ENCODE data around the gene PIP4K2A. TPM values are rescaled to one million over a fixed set of nuclear protein-coding genes. Genes with fewer than 3 reads are reported as not detected.
A peak's percentile ranks its signal among the peaks of the same experiment; 100 is the strongest.

The PIP4K2A gene
- total and polyA plus RNA-seq, 2 of the 8 experiments (the other 6 are each of a cell fraction or from before 2014, with no cell fraction given) = 19.0 to 60.9 TPM

DNA sequence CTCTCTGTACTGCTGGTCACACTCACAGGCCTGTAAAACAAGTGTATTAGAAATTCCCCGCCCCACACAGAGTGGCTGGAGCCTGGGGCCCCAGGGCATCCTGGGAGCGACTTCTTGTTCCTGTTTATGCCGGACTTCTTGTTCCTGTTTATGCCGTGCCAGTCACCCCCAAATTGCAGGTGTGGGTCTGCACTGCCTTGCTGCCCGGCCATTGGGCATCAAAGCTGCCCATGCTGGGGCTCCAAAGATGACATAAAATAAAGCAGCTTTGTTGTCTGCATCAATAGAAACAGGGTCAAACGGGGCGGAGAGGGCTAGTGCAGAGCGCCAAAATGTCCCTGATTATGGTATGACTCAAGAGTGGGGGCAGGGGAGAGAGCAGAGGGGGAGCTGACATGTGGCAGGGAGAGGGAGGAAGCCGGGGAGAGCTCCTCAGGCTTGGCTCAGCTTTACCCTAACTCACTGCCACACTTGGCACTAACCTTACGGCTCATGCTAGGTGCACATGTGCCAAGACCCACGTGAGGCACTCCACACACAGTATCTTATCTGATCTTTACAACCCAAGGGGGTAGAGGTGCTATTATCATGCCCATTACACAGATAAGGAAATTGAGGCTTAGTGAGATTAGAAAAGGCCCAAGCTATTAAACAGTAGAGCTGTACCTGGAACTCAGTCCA, 98.4 kb downstream of the PIP4K2A start:
- Histone ChIP-seq H3K4me1 (replicated peaks in 1 of 4; ENCODE audit: control insufficient read depth in 3 of 4, insufficient read depth in 4 of 4, low read length in 3 of 4) (peaks cover 4 to 25% (median 17%) of the 10 kb centered on the region in 4 experiments), H3K9me3 (ENCODE audit: insufficient read depth in 2 of 2, low read depth in 1 of 2, low read length in 1 of 2) (no peaks in the 10 kb centered on the region), H3K79me2 (ENCODE audit: control insufficient read depth in 1 of 2, insufficient read depth in 2 of 2, low read length in 2 of 2) (peaks cover 0 to 86% of the 10 kb centered on the region in 2 experiments; a peak in 3 of 4 replicates), H3K23me2 (ENCODE audit: low read depth, low read length) (no peaks in the 10 kb centered on the region), H2BK15ac (ENCODE audit: low read length) (peak overlapping the region; percentile 93; the same call in 1 of the 2 replicates), H3K36me3 (ENCODE audit: control insufficient read depth in 2 of 4, insufficient read depth in 4 of 4, low read length in 3 of 4) (no peaks in the 10 kb centered on the region), H3K79me1 (ENCODE audit: low read depth, low read length) (peaks cover 3% of the 10 kb centered on the region; the same call in 1 of the 2 replicates), H3K27me3 (replicated peaks in 1 of 4; ENCODE audit: control insufficient read depth in 3 of 4, extremely low read depth in 1 of 4, insufficient read depth in 3 of 4, low read length in 3 of 4) (no peaks in the 10 kb centered on the region), H3K9ac (replicated peaks in 1 of 4; ENCODE audit: extremely low read depth in 1 of 4, low read depth in 3 of 4, low read length in 3 of 4) (no peak overlapping the region), H3K14ac (ENCODE audit: insufficient read length) (no peak overlapping the region), H3K18ac (ENCODE audit: extremely low read depth, low read length) (no peak overlapping the region; the same call in 1 of the 2 replicates), H3K56ac (replicated peaks; ENCODE audit: insufficient read length, low read depth, low read length) (no peak overlapping the region), H2BK5ac (ENCODE audit: low read depth, low read length) (peak overlapping the region; percentile 26; the same call in 1 of the 2 replicates), H4K91ac (replicated peaks; ENCODE audit: insufficient read length, low read length) (no peak overlapping the region), H2BK120ac (replicated peaks; ENCODE audit: low read depth, low read length) (no peak overlapping the region), H2BK20ac (ENCODE audit: low read length) (no peak overlapping the region), H2AK5ac (ENCODE audit: low read depth, low read length) (peak overlapping the region; percentile 88; the same call in 1 of the 2 replicates), H4K5ac (ENCODE audit: insufficient read length, low read depth, low read length) (no peak overlapping the region), H3K23ac (ENCODE audit: insufficient read length) (no peak overlapping the region), H3K4me3 (ENCODE audit: extremely low read depth in 1 of 4, insufficient read depth in 2 of 4, low read depth in 3 of 4, low read length in 4 of 4) (no peak overlapping the region), H3K27ac (ENCODE audit: low read depth, low read length) (0 out of 2 replicates have a peak overlapping the region, but pooled peaks have one; percentile 44), H2AFZ (ENCODE audit: low read length) (no peak overlapping the region), H3K4ac (replicated peaks; ENCODE audit: insufficient read length, low read depth, low read length) (no peak overlapping the region), H2BK12ac (ENCODE audit: low read depth, low read length) (no peak overlapping the region), H4K8ac (ENCODE audit: extremely low read depth, insufficient read depth, low read length) (no peak overlapping the region; the same call in 1 of the 2 replicates), H3K4me2 (ENCODE audit: insufficient read depth in 1 of 2, low read depth in 2 of 2, low read length in 2 of 2) (no peak overlapping the region), H4K20me1 (replicated peaks in 1 of 2; ENCODE audit: control insufficient read depth in 1 of 2, insufficient read depth in 2 of 2, low read length in 2 of 2) (peaks cover 0 to 5% of the 10 kb centered on the region in 2 experiments)
- ChIA-PET CTCF (ENCODE audit: partially characterized antibody) (interaction anchor here (1.0 to 1.6 kb wide), 7 partner anchors 8 to 366 kb away, joined by 3 to 4 read pairs (median 3); no protein-coding TSS in a partner anchor), POLR2A (ENCODE audit: partially characterized antibody) (interaction anchor here (0.8 kb wide), 1 partner anchor 11 kb away, joined by 3 read pairs; no protein-coding TSS in a partner anchor)
- no peak for DNase-seq (ENCODE audit: low read depth in 1 of 2, low spot score in 2 of 2)
- WGBS, 2 experiments (ENCODE audit: extremely low coverage in 1 of 2, insufficient coverage in 1 of 2, insufficient read length in 1 of 2, insufficient replicate concordance in 2 of 2, low coverage in 1 of 2, low lambda C conversion rate in 2 of 2, missing lambda C conversion rate in 1 of 2) = 71% methylated on average over 11 of the region's 11 CpGs; no CpG with 5 or more reads in 1 of the 2 experiments
- FAIRE-seq = no peak
- TF ChIP-seq, protein P1, sequence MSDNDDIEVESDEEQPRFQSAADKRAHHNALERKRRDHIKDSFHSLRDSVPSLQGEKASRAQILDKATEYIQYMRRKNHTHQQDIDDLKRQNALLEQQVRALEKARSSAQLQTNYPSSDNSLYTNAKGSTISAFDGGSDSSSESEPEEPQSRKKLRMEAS (IDR thresholded peaks at IDR 0.05) = peak; percentile 60; the same call in 1 of the 2 replicates
- no peak for TF ChIP-seq RXRA (IDR thresholded peaks at IDR 0.05; ENCODE audit: insufficient read depth, low read depth, low read length)
- no peak for TF ChIP-seq CEBPB (IDR thresholded peaks at IDR 0.05; ENCODE audit: low read depth, low read length)
- no peak for TF ChIP-seq BRCA1 (IDR thresholded peaks at IDR 0.05; ENCODE audit: low read depth, low read length)
- TF ChIP-seq CBX5 (IDR thresholded peaks at IDR 0.05; ENCODE audit: low read depth, low read length) = no peak
- TF ChIP-seq KDM1A (IDR thresholded peaks at IDR 0.05; ENCODE audit: borderline replicate concordance, low read length) = peak; percentile 66; the same call in 1 of the 2 replicates

All from H1 (cell line).